ENCODE measurements around the gene TNFRSF8. TPM values are rescaled to one million over a fixed set of nuclear protein-coding genes. Genes with fewer than 3 reads are reported as not detected.
A peak's percentile ranks its signal among the peaks of the same experiment; 100 is the strongest.

TNFRSF8 gene
- total RNA-seq: 1 to 10 TPM in 1 of 4 donors, under 1 TPM in 2, not detected in 1; 0.18 to 1.2 (median 0.76) TPM

DNA sequence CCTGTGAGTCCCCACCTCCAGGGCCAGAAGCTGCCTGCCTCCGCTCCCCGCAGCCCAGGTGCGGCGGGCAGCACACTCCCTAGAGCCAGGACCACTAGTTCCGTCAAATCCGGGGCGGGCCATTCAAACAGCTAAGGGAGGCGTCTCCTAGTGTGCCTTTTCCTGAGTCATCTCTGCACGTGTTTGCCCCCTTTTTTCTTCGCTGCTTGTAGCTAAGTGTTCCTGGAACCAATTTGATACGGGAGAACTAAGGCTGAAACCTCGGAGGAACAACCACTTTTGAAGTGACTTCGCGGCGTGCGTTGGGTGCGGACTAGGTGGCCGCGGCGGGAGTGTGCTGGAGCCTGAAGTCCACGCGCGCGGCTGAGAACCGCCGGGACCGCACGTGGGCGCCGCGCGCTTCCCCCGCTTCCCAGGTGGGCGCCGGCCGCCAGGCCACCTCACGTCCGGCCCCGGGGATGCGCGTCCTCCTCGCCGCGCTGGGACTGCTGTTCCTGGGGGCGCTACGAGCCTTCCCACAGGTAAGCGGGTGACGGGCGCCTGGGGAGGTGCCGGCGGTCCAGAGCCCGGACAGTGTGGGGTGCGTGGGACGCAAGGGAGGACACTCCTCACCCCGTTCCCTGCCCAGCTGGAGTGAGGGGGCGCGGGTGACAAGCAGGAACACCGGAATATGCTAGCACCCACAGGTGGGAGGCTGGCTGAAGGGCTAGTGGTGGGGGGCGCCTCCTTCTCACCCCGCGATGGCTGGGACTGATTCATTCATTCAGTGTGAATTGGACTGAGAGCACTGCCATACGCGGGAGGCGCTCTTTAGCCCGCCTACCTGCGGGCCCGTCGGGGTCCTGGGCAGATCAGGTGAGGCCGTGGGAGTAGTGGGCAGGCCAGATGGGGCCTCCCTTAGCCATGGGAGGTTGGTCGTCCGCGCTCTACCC lies at the start of gene TNFRSF8:
TSS of gene TNFRSF8 (plus strand) at position 163 of the 932 bp plus-strand sequence. CDS start at position 459, 296 bp downstream.
- H3K4me1 ChIP-seq: peaks cover 4 to 20% (median 14%) of the 10 kb centered on the region in 3 donors
- no peak within 1 kb of the TSS for H3K27ac ChIP-seq
- H3K9me3 ChIP-seq: no peaks in the 10 kb centered on the region
- intact Hi-C loops (cut with DNase I): no loop called here
- TF ChIP-seq, protein P1, sequence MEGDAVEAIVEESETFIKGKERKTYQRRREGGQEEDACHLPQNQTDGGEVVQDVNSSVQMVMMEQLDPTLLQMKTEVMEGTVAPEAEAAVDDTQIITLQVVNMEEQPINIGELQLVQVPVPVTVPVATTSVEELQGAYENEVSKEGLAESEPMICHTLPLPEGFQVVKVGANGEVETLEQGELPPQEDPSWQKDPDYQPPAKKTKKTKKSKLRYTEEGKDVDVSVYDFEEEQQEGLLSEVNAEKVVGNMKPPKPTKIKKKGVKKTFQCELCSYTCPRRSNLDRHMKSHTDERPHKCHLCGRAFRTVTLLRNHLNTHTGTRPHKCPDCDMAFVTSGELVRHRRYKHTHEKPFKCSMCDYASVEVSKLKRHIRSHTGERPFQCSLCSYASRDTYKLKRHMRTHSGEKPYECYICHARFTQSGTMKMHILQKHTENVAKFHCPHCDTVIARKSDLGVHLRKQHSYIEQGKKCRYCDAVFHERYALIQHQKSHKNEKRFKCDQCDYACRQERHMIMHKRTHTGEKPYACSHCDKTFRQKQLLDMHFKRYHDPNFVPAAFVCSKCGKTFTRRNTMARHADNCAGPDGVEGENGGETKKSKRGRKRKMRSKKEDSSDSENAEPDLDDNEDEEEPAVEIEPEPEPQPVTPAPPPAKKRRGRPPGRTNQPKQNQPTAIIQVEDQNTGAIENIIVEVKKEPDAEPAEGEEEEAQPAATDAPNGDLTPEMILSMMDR (IDR thresholded peaks at IDR 0.05): no peak
- no peak for TF ChIP-seq POLR2A (IDR thresholded peaks at IDR 0.05)
- H3K36me3 ChIP-seq: no peaks in the 10 kb centered on the region
- H3K4me3 ChIP-seq: peak within 1 kb of the TSS in 2 of 4 donors; percentile 23 to 46
- DNase-seq: no peak
- H3K27me3 ChIP-seq: peaks cover 7 to 86% (median 10%) of the 10 kb centered on the region in 4 donors
- 0% methylated on average over 9 of the region's 72 CpGs; no CpG with 5 or more reads in 1 of the 2 donors for WGBS, 2 donors

GRCh38 chr1:12014141-12014991 lies 48.7 kb upstream of the TNFRSF8 start:
- 69 to 74% methylated on average over 15 to 16 of the region's 16 CpGs for WGBS, 2 donors
- H3K36me3 ChIP-seq: peaks cover 18 to 49% (median 33%) of the 10 kb centered on the region in 3 donors
- no peak for DNase-seq
- TF ChIP-seq, protein P1 (IDR thresholded peaks at IDR 0.05): no peak
- TF ChIP-seq POLR2A (IDR thresholded peaks at IDR 0.05): no peak
- H3K4me1 ChIP-seq: peaks cover 0 to 6% (median 0%) of the 10 kb centered on the region in 3 donors
- no peak overlapping the region for H3K4me3 ChIP-seq
- no peaks in the 10 kb centered on the region for H3K27me3 ChIP-seq
- H3K27ac ChIP-seq: peak overlapping the region in 1 of 4 donors; percentile 21
- intact Hi-C loops (cut with DNase I): no loop called here
- no peaks in the 10 kb centered on the region for H3K9me3 ChIP-seq

DNA sequence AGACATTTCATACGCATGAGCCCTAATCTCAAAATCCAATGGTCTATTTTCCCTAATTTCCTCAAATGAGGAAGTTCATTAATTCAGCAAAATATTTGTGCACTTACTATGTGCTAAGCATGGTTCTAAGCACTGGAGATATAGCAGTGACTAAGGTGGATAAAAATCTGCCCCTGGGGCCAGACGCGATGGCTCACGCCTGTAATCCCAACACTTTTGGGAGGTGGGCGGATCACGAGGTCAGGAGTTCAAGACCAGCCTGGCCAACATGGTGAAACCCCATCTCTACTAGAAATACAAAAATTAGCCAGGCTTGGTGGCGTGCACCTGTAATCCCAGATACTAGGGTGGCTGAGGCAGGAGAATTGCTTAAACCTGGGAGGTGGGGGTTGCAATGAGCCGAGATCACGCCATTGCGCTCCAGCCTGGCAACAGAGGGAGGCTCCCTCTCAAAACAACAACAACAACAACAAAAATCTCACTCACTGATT lies 48.1 kb upstream of the TNFRSF8 start:
- intact Hi-C loops (cut with DNase I): no loop called here
- Histone ChIP-seq H3K4me1 (peaks cover 0 to 12% (median 0%) of the 10 kb centered on the region in 3 donors), H3K4me3 (no peak overlapping the region), H3K27ac (peak overlapping the region in 1 of 4 donors; percentile 21), H3K27me3 (no peaks in the 10 kb centered on the region), H3K9me3 (no peaks in the 10 kb centered on the region), H3K36me3 (peaks cover 14 to 43% (median 27%) of the 10 kb centered on the region in 3 donors)
- no peak for DNase-seq
- 64 to 80% methylated on average over 10 of the region's 10 CpGs for whole genome bisulfite sequencing, 2 donors
- no peak for TF ChIP-seq POLR2A (IDR thresholded peaks at IDR 0.05)
- TF ChIP-seq, protein P1 (IDR thresholded peaks at IDR 0.05): no peak

DNA sequence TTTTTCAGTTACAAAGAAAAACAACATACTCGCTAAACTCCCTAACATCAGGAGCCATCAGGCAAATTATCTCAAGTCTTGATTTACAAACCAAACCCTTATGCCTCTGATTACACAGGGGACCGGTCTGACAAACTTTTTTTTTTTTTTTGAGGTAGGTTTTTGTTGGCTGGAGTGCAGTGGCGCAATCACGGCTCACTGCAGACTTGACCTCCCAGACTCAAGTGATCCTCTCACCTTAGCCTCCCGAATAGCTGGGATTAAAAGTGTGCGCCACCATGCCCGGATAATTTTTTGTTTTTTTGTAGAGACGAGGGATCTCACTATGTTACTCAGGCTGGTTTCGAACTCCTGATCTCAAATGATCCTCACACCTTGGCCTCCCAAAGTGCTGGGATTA lies 47.6 kb upstream of the TNFRSF8 start:
- no peak overlapping the region for H3K27ac ChIP-seq
- 95% methylated on average over 8 to 9 of the region's 9 CpGs for whole genome bisulfite sequencing, 2 donors
- H3K36me3 ChIP-seq: peaks cover 14 to 38% (median 22%) of the 10 kb centered on the region in 3 donors
- H3K9me3 ChIP-seq: no peaks in the 10 kb centered on the region
- no peaks in the 10 kb centered on the region for H3K27me3 ChIP-seq
- DNase-seq: no peak
- no peak overlapping the region for H3K4me3 ChIP-seq
- TF ChIP-seq, protein P1 (IDR thresholded peaks at IDR 0.05): no peak
- TF ChIP-seq POLR2A (IDR thresholded peaks at IDR 0.05): no peak
- intact Hi-C loops (cut with DNase I): no loop called here
- H3K4me1 ChIP-seq: peaks cover 0 to 16% (median 0%) of the 10 kb centered on the region in 3 donors

All from esophagus squamous epithelium (tissue), 5 donors.